K562 (cell line): Measurements from ENCODE around the gene CLEC19A. TPM values are rescaled to one million over a fixed set of nuclear protein-coding genes. Genes with fewer than 3 reads are reported as not detected.
A peak's percentile ranks its signal among the peaks of the same experiment; 100 is the strongest.

ENCODE experiments used
- ATAC-seq: fragments of 200-7000 bp; cut with Tn5 transposase; 3 replicates; pipeline ENCODE4 v1.9.1; 2020; ENCODE audit warnings: moderate library complexity
- BruUV-seq: library from RNA; stranded (reverse); fragments of 400-500 nt; replicated peaks from 2 replicates; lab custom pipeline; 2021; lab: Mats Ljungman, UMichigan
- CTCF ChIA-PET: fragments of 300-600 bp; formaldehyde crosslinking; extraction: SDS; loops from one replicate; lab custom pipeline; 2021; ENCODE audit warnings: low intra/inter-chr PET ratio; lab: Yijun Ruan, JAX
- POLR2A ChIA-PET: fragments of 300-600, 350-650 bp; sonication (Branson Sonifier 250); formaldehyde crosslinking; extraction: SDS; loops from one replicate; lab custom pipeline; 2021; ENCODE audit warnings: antibody characterized with exemption, inconsistent platforms; lab: Yijun Ruan, JAX
- DNase-seq, 4 experiments: peaks; one replicate each; pipeline versions ENCODE4 v3.0.0 to v3.0.0-alpha.2; 2011 to 2018; ENCODE audit warnings: low spot score in 3 of 4, mixed read lengths in 3 of 4; ENCODE audit errors: extremely low read depth in 1 of 4
- FAIRE-seq: peaks from 2 replicates; lab custom pipeline; 2011; peaks lifted over from hg19 to GRCh38; lab: Jason Lieb, UNC
- H2AFZ ChIP-seq: 2 replicates; pipeline ENCODE4 v1.6.0; 2011; ENCODE audit warnings: low read depth, low read length, control low read depth, inconsistent platforms
- H3K27ac ChIP-seq: fragments of 200-600 bp; 3 replicates; pipeline ENCODE4 v1.8.0; 2011; ENCODE audit warnings: low read depth, mild to moderate bottlenecking, control low read depth, inconsistent platforms, low read length, moderate library complexity, mixed read lengths; ENCODE audit errors: extremely low read depth
- H3K27me3 ChIP-seq, 2 experiments: fragments of 300-600 bp in 1 of 2; 2 replicates in 1 of 2; 3 replicates in 1 of 2; pipeline versions ENCODE4 v1.6.0 to v1.8.0; 2011; ENCODE audit warnings: inconsistent platforms in 2 of 2, low read length in 2 of 2, mild to moderate bottlenecking in 1 of 2, mixed read lengths in 1 of 2, moderate library complexity in 1 of 2; ENCODE audit not compliant: control insufficient read depth in 2 of 2, insufficient read depth in 2 of 2
- H3K36me3 ChIP-seq: fragments of 300-600 bp; 3 replicates; pipeline ENCODE4 v1.8.0; 2011; ENCODE audit warnings: mild to moderate bottlenecking, low read length, inconsistent platforms; ENCODE audit not compliant: control insufficient read depth, insufficient read depth
- H3K4me1 ChIP-seq, 2 experiments: fragments of 200-600 bp in 1 of 2; replicated peaks in 1 of 2; 2 replicates in 1 of 2; 3 replicates in 1 of 2; pipeline versions ENCODE4 v1.5.1 to v1.8.0; 2011; ENCODE audit warnings: inconsistent platforms in 2 of 2, low read length in 2 of 2, mild to moderate bottlenecking in 1 of 2, mixed read lengths in 1 of 2, moderate library complexity in 1 of 2; ENCODE audit not compliant: control insufficient read depth in 2 of 2, insufficient read depth in 2 of 2
- H3K4me2 ChIP-seq: 2 replicates; pipeline ENCODE4 v1.6.1; 2011; ENCODE audit warnings: low read length, control low read depth, inconsistent platforms, mixed read lengths; ENCODE audit not compliant: insufficient read depth
- H3K4me3 ChIP-seq: fragments of 200-600 bp; sonication (generic), shearing (Covaris generic); 2 replicates; pipeline ENCODE4 v1.5.1; 2016; ENCODE audit warnings: control low read depth, inconsistent platforms
- H3K79me2 ChIP-seq: fragments of 200-600 bp; 3 replicates; pipeline ENCODE4 v1.8.0; 2011; ENCODE audit warnings: low read length, inconsistent platforms; ENCODE audit not compliant: control insufficient read depth, insufficient read depth
- H3K9ac ChIP-seq, 2 experiments: 2 replicates each; pipeline versions ENCODE4 v1.6.0 to v1.6.1; 2011; ENCODE audit warnings: low read depth in 2 of 2, low read length in 2 of 2, control low read depth in 1 of 2, inconsistent platforms in 1 of 2, mild to moderate bottlenecking in 1 of 2, mixed read lengths in 1 of 2; ENCODE audit not compliant: insufficient read depth in 1 of 2
- H3K9me1 ChIP-seq: one replicate; pipeline ENCODE4 v1.6.0; 2011; ENCODE audit warnings: inconsistent platforms, mild to moderate bottlenecking, low read length, moderate library complexity; ENCODE audit not compliant: control insufficient read depth, insufficient read depth
- H3K9me3 ChIP-seq: replicated peaks from 2 replicates; pipeline ENCODE4 v1.5.1; 2011; ENCODE audit warnings: low read depth, low read length, inconsistent platforms; ENCODE audit not compliant: control insufficient read depth, insufficient read depth
- H4K20me1 ChIP-seq: replicated peaks from 2 replicates; pipeline ENCODE4 v1.6.1; 2011; ENCODE audit warnings: low read length, inconsistent platforms, mixed read lengths; ENCODE audit not compliant: control insufficient read depth, insufficient read depth
- BCOR ChIP-seq: fragments of 450-650 bp; IDR thresholded peaks from 2 replicates; pipeline ENCODE4 v1.6.1; 2016
- HDAC8 ChIP-seq: fragments of 450-650 bp; IDR thresholded peaks from 2 replicates; pipeline ENCODE4 v1.6.1; 2016; ENCODE audit warnings: mild to moderate bottlenecking, missing genetic modification characterization, moderate library complexity, missing compliant biosample characterization
- RBM25 ChIP-seq: fragments of 200-400 bp; formaldehyde crosslinking; IDR thresholded peaks from 2 replicates; pipeline ENCODE4 v1.6.1; 2018; ENCODE audit warnings: low read length, low read depth, moderate library complexity; ENCODE audit not compliant: severe bottlenecking
- RCOR1 ChIP-seq, 2 experiments: IDR thresholded peaks; 2 replicates each; pipeline ENCODE4 v1.6.1; 2012; ENCODE audit warnings: low read depth in 2 of 2, low read length in 2 of 2, borderline replicate concordance in 1 of 2, improper control_type of control experiment in 1 of 2
- SPI1 ChIP-seq: IDR thresholded peaks from 2 replicates; pipeline ENCODE4 v1.6.1; 2011; ENCODE audit warnings: low read depth, low read length, control low read depth, borderline replicate concordance
- ZNF717 ChIP-seq: fragments of 250-450 bp; sonication (Bioruptor Pico); IDR thresholded peaks from 2 replicates; pipeline ENCODE4 v1.5.0; 2021
- WGBS: fragments of 100-300 bp; shearing (Covaris generic); methylation state at CpG from one replicate; pipeline ENCODE4 v1.1.6; 2016; ENCODE audit warnings: low coverage, mixed read lengths; ENCODE audit not compliant: insufficient coverage; ENCODE audit errors: missing lambda C conversion rate; 5-methylcytosine and 5-hydroxymethylcytosine counted together
- in situ Hi-C: fragments of 300-500 bp; cut with MboI; formaldehyde crosslinking; loops from 4 replicates; pipeline ENCODE4 v1.15.0; 2018; ENCODE audit warnings: inconsistent platforms, mixed read lengths
- intact Hi-C: fragments of 100-400 bp; cut with micrococcal nuclease; formaldehyde crosslinking; loops from 2 replicates; pipeline ENCODE4 v1.14.2; 2022
- polyA plus RNA-seq, 8 experiments: library from polyadenylated mRNA; depleted of rRNA in 4 of 8; stranded (reverse) in 5 of 8; unstranded in 3 of 8; fragments of >200 nt; fragmentation: Nextera tagmentation in 2 of 8; fragmentation: Illumina TruSeq in 1 of 8; extraction: Ambion mirVana in 2 of 8; extraction: Trizol in 1 of 8; gene quantifications; 2 replicates each; pipeline versions ENCODE4 v1.2.1 to v1.2.3, GENCODE V29; 2011 to 2014; ENCODE audit warnings: inconsistent platforms in 1 of 8, missing spikeins in 1 of 8
- total RNA-seq, 7 experiments: library from RNA; depleted of rRNA in 6 of 7; stranded (reverse); fragments of >200 nt in 6 of 7; fragmentation: Illumina TruSeq in 2 of 7; extraction: Trizol in 2 of 7; gene quantifications; 2 replicates each; pipeline versions ENCODE4 v1.2.1 to v1.2.3, GENCODE V29; 2011 to 2021; ENCODE audit warnings: low replicate concordance in 1 of 7
- TF ChIP-seq, protein P1 (sequence below): fragments of 450-650 bp; IDR thresholded peaks from 2 replicates; pipeline ENCODE4 v1.6.1; 2018; ENCODE audit warnings: mild to moderate bottlenecking, low read depth; ENCODE audit not compliant: partially characterized antibody
- TF ChIP-seq, protein P2 (sequence below): fragments of 250-450 bp; sonication (Bioruptor Pico); IDR thresholded peaks from 2 replicates; pipeline ENCODE4 v1.8.0; 2021; ENCODE audit warnings: borderline replicate concordance, mild to moderate bottlenecking, moderate library complexity; ENCODE audit not compliant: poor library complexity, severe bottlenecking
- TF ChIP-seq, protein P3 (sequence below): fragments of 250-450 bp; sonication (Bioruptor Pico); IDR thresholded peaks from 2 replicates; pipeline ENCODE4 v1.8.0; 2022; ENCODE audit warnings: moderate library complexity, mild to moderate bottlenecking, inconsistent platforms

The CLEC19A gene
- total and polyA plus RNA-seq, 9 of the 15 experiments (the other 6 are each of a cell fraction or from before 2014, with no cell fraction given): not detected

DNA sequence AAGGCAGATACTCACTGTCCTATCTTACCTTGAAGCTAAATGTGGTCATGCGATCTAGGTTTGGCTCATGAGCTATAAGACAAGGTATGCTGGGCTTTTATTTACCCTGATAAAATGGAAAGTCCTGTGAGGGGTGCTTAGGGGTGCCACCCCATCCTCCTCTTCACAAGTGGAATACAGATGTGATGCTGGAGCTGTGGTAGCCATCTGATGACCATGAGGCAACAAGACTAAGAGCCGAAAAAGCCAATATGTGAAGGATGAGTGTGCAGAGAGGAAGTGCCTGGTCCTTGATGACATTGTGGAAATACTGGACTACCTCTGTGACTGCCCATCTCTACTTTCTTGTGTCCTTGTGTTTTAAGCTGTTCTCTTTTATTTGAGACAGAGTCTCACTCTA, 74.0 kb downstream of the CLEC19A start:
- CTCF ChIA-PET: no interaction called here
- FAIRE-seq: no peak
- no peaks in the 10 kb centered on the region for H4K20me1 ChIP-seq
- 0 out of 5 replicates have a peak, but pooled peaks cover 0 to 10% of the 10 kb centered on the region in 2 experiments for H3K27me3 ChIP-seq
- H3K79me2 ChIP-seq: no peaks in the 10 kb centered on the region
- no peaks in the 10 kb centered on the region for H3K36me3 ChIP-seq
- POLR2A ChIA-PET: no interaction called here
- peaks cover 0 to 4% of the 10 kb centered on the region in 2 experiments; a peak in 1 of 5 replicates for H3K4me1 ChIP-seq
- intact Hi-C loops (no loop called here), in situ Hi-C loops (no loop called here)
- DNase-seq: no peak
- H3K9me1 ChIP-seq: no peaks in the 10 kb centered on the region
- no peak overlapping the region for H3K4me3 ChIP-seq
- no peak for ATAC-seq
- no peak overlapping the region for H3K9ac ChIP-seq
- H3K9me3 ChIP-seq: no peaks in the 10 kb centered on the region
- peak; percentile 95 for TF ChIP-seq RBM25
- TF ChIP-seq, protein P1, sequence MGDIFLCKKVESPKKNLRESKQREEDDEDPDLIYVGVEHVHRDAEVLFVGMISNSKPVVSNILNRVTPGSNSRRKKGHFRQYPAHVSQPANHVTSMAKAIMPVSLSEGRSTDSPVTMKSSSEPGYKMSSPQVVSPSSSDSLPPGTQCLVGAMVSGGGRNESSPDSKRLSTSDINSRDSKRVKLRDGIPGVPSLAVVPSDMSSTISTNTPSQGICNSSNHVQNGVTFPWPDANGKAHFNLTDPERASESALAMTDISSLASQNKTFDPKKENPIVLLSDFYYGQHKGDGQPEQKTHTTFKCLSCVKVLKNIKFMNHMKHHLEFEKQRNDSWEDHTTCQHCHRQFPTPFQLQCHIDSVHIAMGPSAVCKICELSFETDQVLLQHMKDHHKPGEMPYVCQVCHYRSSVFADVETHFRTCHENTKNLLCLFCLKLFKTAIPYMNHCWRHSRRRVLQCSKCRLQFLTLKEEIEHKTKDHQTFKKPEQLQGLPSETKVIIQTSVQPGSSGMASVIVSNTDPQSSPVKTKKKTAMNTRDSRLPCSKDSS: no peak
- TF ChIP-seq, protein P2, sequence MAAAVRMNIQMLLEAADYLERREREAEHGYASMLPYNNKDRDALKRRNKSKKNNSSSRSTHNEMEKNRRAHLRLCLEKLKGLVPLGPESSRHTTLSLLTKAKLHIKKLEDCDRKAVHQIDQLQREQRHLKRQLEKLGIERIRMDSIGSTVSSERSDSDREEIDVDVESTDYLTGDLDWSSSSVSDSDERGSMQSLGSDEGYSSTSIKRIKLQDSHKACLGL (CRISPR knock-in tag): no peak
- peak in 1 of 2 experiments; percentile 33; a peak in 1 of 4 replicates for TF ChIP-seq RCOR1 (IDR thresholded peaks at IDR 0.05; ENCODE audit: borderline replicate concordance in 1 of 2, low read depth in 2 of 2, low read length in 2 of 2)
- peak; percentile 43; the same call in 1 of the 2 replicates for TF ChIP-seq SPI1
- TF ChIP-seq, protein P3, sequence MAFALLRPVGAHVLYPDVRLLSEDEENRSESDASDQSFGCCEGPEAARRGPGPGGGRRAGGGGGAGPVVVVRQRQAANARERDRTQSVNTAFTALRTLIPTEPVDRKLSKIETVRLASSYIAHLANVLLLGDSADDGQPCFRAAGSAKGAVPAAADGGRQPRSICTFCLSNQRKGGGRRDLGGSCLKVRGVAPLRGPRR: no peak
- no peak for TF ChIP-seq HDAC8 (tag)
- 0 out of 2 replicates have a peak, but pooled peaks have one; percentile 15 for TF ChIP-seq BCOR
- TF ChIP-seq ZNF717: no peak
- TF ChIP-seq, all 486 proteins: peak for 4
- WGBS: 12% methylated on average over 2 of the region's 2 CpGs
- Histone ChIP-seq H2AFZ (no peak overlapping the region), H3K4me2 (no peak overlapping the region), H3K27ac (no peak overlapping the region)
- BruUV-seq: no TSS peak

Other genes with a start within 250 kb of the CLEC19A start
- 22.1 and 23.3 TPM in 2 replicates for gene COQ7, start 218.1 kb upstream of the CLEC19A start, total RNA-seq (2014; rRNA removed)
- 11.2 and 13.0 TPM in 2 replicates for gene COQ7, start 218.1 kb upstream of the CLEC19A start, total RNA-seq (2014; rRNA removed; fragmentation: Illumina TruSeq; extraction: Trizol)
- gene COQ7, start 218.1 kb upstream of the CLEC19A start, total RNA-seq (2015; rRNA removed; fragmentation: Illumina TruSeq; extraction: Trizol): 12.2 and 13.0 TPM in 2 replicates
- 22.5 and 23.4 TPM in 2 replicates for gene COQ7, start 218.1 kb upstream of the CLEC19A start, total RNA-seq (2021)
- gene COQ7, start 218.1 kb upstream of the CLEC19A start, polyA plus RNA-seq (2011; rRNA removed): 12.2 and 15.2 TPM in 2 replicates
- 19.6 and 24.0 TPM in 2 replicates for gene COQ7, start 218.1 kb upstream of the CLEC19A start, polyA plus RNA-seq (2014; fragmentation: Illumina TruSeq; extraction: Trizol)
- gene COQ7, start 218.1 kb upstream of the CLEC19A start, polyA plus RNA-seq (2014; fragmentation: Nextera tagmentation; extraction: Ambion mirVana): 1 to 10 TPM; 2.3 to 3.5 TPM
- 26.1 and 33.4 TPM in 2 replicates for gene COQ7, start 218.1 kb upstream of the CLEC19A start, polyA plus RNA-seq (2014; rRNA removed)
- 0.64 and 1.4 TPM in 2 replicates for gene ITPRIPL2, start 171.8 kb upstream of the CLEC19A start, total RNA-seq (2014; rRNA removed)
- 0.76 and 0.80 TPM in 2 replicates for gene ITPRIPL2, start 171.8 kb upstream of the CLEC19A start, total RNA-seq (2014; rRNA removed; fragmentation: Illumina TruSeq; extraction: Trizol)
- gene ITPRIPL2, start 171.8 kb upstream of the CLEC19A start, total RNA-seq (2015; rRNA removed; fragmentation: Illumina TruSeq; extraction: Trizol): 0.58 and 0.75 TPM in 2 replicates
- 2.1 and 2.2 TPM in 2 replicates for gene ITPRIPL2, start 171.8 kb upstream of the CLEC19A start, total RNA-seq (2021)
- gene ITPRIPL2, start 171.8 kb upstream of the CLEC19A start, polyA plus RNA-seq (2011; rRNA removed): 0.65 and 0.77 TPM in 2 replicates
- 0.48 and 0.54 TPM in 2 replicates for gene ITPRIPL2, start 171.8 kb upstream of the CLEC19A start, polyA plus RNA-seq (2014; fragmentation: Illumina TruSeq; extraction: Trizol)
- under 1 TPM; 0.04 to 0.11 TPM for gene ITPRIPL2, start 171.8 kb upstream of the CLEC19A start, polyA plus RNA-seq (2014; fragmentation: Nextera tagmentation; extraction: Ambion mirVana)
- 0.45 and 1.3 TPM in 2 replicates for gene ITPRIPL2, start 171.8 kb upstream of the CLEC19A start, polyA plus RNA-seq (2014; rRNA removed)
- not detected in 2 replicates for gene SYT17, start 117.5 kb upstream of the CLEC19A start, total RNA-seq (2014; rRNA removed)
- gene SYT17, start 117.5 kb upstream of the CLEC19A start, total RNA-seq (2014; rRNA removed; fragmentation: Illumina TruSeq; extraction: Trizol): not detected in 2 replicates
- not detected in 2 replicates for gene SYT17, start 117.5 kb upstream of the CLEC19A start, total RNA-seq (2015; rRNA removed; fragmentation: Illumina TruSeq; extraction: Trizol)
- gene SYT17, start 117.5 kb upstream of the CLEC19A start, total RNA-seq (2021): not detected in 2 replicates
- not detected in 2 replicates for gene SYT17, start 117.5 kb upstream of the CLEC19A start, polyA plus RNA-seq (2011; rRNA removed)
- not detected in 2 replicates for gene SYT17, start 117.5 kb upstream of the CLEC19A start, polyA plus RNA-seq (2014; fragmentation: Illumina TruSeq; extraction: Trizol)
- gene SYT17, start 117.5 kb upstream of the CLEC19A start, polyA plus RNA-seq (2014; fragmentation: Nextera tagmentation; extraction: Ambion mirVana): not detected
- not detected in 2 replicates for gene SYT17, start 117.5 kb upstream of the CLEC19A start, polyA plus RNA-seq (2014; rRNA removed)
- gene TMC5, start 132.2 kb downstream of the CLEC19A start, total RNA-seq (2014; rRNA removed): 0.94 and 1.8 TPM in 2 replicates
- gene TMC5, start 132.2 kb downstream of the CLEC19A start, total RNA-seq (2014; rRNA removed; fragmentation: Illumina TruSeq; extraction: Trizol): 2.3 and 2.5 TPM in 2 replicates
- 0.83 and 1.1 TPM in 2 replicates for gene TMC5, start 132.2 kb downstream of the CLEC19A start, total RNA-seq (2015; rRNA removed; fragmentation: Illumina TruSeq; extraction: Trizol)
- 1.3 and 2.7 TPM in 2 replicates for gene TMC5, start 132.2 kb downstream of the CLEC19A start, total RNA-seq (2021)
- gene TMC5, start 132.2 kb downstream of the CLEC19A start, polyA plus RNA-seq (2011; rRNA removed): 2.4 and 2.6 TPM in 2 replicates
- 1.7 and 2.3 TPM in 2 replicates for gene TMC5, start 132.2 kb downstream of the CLEC19A start, polyA plus RNA-seq (2014; fragmentation: Illumina TruSeq; extraction: Trizol)
- gene TMC5, start 132.2 kb downstream of the CLEC19A start, polyA plus RNA-seq (2014; fragmentation: Nextera tagmentation; extraction: Ambion mirVana): 1 to 10 TPM; 1.5 to 1.6 TPM
- gene TMC5, start 132.2 kb downstream of the CLEC19A start, polyA plus RNA-seq (2014; rRNA removed): 1.6 and 2.2 TPM in 2 replicates
- gene GDE1, start 236.4 kb downstream of the CLEC19A start, total RNA-seq (2014; rRNA removed): 22.3 and 25.5 TPM in 2 replicates
- gene GDE1, start 236.4 kb downstream of the CLEC19A start, total RNA-seq (2014; rRNA removed; fragmentation: Illumina TruSeq; extraction: Trizol): 36.5 and 40.5 TPM in 2 replicates
- 18.2 and 20.8 TPM in 2 replicates for gene GDE1, start 236.4 kb downstream of the CLEC19A start, total RNA-seq (2015; rRNA removed; fragmentation: Illumina TruSeq; extraction: Trizol)
- 34.0 and 36.6 TPM in 2 replicates for gene GDE1, start 236.4 kb downstream of the CLEC19A start, total RNA-seq (2021)
- 27.6 and 33.5 TPM in 2 replicates for gene GDE1, start 236.4 kb downstream of the CLEC19A start, polyA plus RNA-seq (2011; rRNA removed)
- gene GDE1, start 236.4 kb downstream of the CLEC19A start, polyA plus RNA-seq (2014; fragmentation: Illumina TruSeq; extraction: Trizol): 32.5 and 35.5 TPM in 2 replicates
- gene GDE1, start 236.4 kb downstream of the CLEC19A start, polyA plus RNA-seq (2014; fragmentation: Nextera tagmentation; extraction: Ambion mirVana): 10 to 100 TPM; 18.8 to 21.7 TPM
- gene GDE1, start 236.4 kb downstream of the CLEC19A start, polyA plus RNA-seq (2014; rRNA removed): 21.7 and 26.4 TPM in 2 replicates
- 10.1 and 10.3 TPM in 2 replicates for gene CCP110, start 238.2 kb downstream of the CLEC19A start, total RNA-seq (2014; rRNA removed)
- 14.3 and 15.4 TPM in 2 replicates for gene CCP110, start 238.2 kb downstream of the CLEC19A start, total RNA-seq (2014; rRNA removed; fragmentation: Illumina TruSeq; extraction: Trizol)
- gene CCP110, start 238.2 kb downstream of the CLEC19A start, total RNA-seq (2015; rRNA removed; fragmentation: Illumina TruSeq; extraction: Trizol): 11.9 and 14.1 TPM in 2 replicates
- 12.1 and 12.3 TPM in 2 replicates for gene CCP110, start 238.2 kb downstream of the CLEC19A start, total RNA-seq (2021)
- 12.1 and 14.8 TPM in 2 replicates for gene CCP110, start 238.2 kb downstream of the CLEC19A start, polyA plus RNA-seq (2011; rRNA removed)
- 12.7 and 16.1 TPM in 2 replicates for gene CCP110, start 238.2 kb downstream of the CLEC19A start, polyA plus RNA-seq (2014; fragmentation: Illumina TruSeq; extraction: Trizol)
- gene CCP110, start 238.2 kb downstream of the CLEC19A start, polyA plus RNA-seq (2014; fragmentation: Nextera tagmentation; extraction: Ambion mirVana): 1 to 10 TPM; 3.5 to 4.4 TPM
- gene CCP110, start 238.2 kb downstream of the CLEC19A start, polyA plus RNA-seq (2014; rRNA removed): 9.3 and 9.5 TPM in 2 replicates